SHP77 (cell line): ENCODE data around the gene PUM2.
"Not testable (repeated sequence)": the region's sequence is repeated elsewhere in the genome, so short reads cannot be mapped to it uniquely, and the experiment has no call there.

Experiments
- DNase-seq, 2 experiments: peaks; one replicate each; lab custom pipeline; 2025; lab: John Stamatoyannopoulos, UW

PUM2 gene, protein sequence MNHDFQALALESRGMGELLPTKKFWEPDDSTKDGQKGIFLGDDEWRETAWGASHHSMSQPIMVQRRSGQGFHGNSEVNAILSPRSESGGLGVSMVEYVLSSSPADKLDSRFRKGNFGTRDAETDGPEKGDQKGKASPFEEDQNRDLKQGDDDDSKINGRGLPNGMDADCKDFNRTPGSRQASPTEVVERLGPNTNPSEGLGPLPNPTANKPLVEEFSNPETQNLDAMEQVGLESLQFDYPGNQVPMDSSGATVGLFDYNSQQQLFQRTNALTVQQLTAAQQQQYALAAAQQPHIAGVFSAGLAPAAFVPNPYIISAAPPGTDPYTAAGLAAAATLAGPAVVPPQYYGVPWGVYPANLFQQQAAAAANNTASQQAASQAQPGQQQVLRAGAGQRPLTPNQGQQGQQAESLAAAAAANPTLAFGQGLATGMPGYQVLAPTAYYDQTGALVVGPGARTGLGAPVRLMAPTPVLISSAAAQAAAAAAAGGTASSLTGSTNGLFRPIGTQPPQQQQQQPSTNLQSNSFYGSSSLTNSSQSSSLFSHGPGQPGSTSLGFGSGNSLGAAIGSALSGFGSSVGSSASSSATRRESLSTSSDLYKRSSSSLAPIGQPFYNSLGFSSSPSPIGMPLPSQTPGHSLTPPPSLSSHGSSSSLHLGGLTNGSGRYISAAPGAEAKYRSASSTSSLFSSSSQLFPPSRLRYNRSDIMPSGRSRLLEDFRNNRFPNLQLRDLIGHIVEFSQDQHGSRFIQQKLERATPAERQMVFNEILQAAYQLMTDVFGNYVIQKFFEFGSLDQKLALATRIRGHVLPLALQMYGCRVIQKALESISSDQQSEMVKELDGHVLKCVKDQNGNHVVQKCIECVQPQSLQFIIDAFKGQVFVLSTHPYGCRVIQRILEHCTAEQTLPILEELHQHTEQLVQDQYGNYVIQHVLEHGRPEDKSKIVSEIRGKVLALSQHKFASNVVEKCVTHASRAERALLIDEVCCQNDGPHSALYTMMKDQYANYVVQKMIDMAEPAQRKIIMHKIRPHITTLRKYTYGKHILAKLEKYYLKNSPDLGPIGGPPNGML

DNA sequence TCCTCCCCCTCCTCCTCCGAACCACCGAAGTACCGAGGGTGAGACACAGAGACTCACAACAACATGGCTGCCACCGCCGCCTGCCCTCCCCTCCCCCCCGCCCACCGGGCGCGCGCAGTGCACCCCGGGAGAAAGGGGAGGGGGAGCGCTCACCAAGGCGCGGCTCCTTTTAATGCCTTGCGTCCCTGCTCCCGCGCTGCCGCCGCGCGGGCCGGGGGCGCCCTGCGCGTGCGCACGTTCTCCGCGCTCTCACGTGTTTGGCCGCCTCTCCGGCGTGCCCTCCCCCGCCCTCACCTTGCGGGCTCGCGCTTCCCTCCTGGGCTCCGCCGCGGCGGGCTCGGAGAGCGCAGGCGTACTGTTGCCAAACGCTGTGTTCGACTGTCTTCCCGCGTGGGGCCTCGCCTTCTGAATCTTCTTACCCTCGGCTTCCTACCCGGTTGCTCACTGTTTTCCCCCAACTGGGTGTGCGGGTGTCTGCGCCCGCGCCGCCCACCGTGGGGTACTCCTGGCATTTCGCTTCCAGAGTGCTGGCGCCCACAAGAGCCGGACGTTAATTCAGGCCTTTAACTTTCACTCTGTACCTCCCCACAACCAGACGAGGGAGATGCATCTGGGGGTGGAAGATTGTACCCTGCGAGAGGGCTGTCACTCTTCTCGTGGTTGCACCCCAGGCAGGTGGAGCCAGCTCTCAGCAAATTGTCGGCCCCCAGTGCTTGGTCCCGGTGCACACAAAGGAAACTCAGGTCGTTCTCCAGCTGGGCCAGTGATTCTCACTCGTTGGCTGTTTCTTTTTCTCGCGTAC, at the start of gene PUM2:
Gene PUM2 (minus strand): TSS at position 92 of the 802 bp plus-strand sequence. CDS start 23,484 bp downstream, outside the sequence.
- peak; percentile 94 to 96 for DNase-seq

DNA sequence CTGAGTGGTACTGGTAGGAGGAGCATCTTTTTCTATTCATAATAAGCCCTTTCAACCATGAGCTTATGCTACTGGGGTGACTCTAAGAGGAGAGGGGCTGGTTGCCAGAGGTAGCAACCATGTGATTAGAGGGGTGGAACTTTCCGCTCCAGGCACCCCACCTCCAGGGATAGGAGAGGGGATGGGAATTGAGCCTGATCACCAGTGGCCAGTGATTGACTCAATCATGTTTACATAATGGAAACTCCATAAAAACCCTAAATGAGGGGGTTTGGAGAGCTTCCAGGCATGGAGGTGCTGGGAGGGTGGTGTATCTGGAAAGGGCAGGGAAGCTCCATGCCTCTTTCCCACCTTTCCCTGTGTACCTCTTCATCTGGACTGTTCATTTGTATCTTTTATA, 49.7 kb upstream of the PUM2 start:
- DNase-seq = no peak

DNA sequence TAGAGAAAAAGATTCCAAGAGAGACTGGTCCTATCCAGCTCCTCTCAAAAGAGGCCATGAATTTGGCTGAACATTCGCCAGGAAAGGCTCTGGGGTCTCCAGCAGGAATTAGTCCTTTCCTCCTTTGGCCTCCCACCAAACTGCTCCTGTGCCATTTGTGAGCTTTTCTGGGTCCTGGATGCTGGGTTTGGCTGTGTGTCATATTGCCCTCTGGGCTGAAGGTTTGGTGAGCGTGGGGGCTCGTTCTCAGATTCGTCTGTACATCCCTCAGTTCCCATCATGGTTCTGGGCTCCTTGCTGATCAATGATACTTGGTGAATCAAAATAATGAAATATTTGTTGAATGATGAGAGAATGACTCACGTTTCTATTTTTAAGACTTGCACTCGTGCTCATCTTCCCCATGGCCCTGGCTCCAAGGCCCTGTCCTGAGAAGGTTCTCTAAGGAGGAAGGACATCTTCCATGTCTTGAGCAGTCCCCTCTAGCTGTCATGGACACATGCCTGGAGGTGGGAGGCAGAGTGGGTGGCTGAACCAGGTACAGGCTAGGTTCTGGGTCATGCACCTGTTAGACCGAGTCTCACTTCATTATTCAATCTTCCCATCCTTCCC, 48.4 kb upstream of the PUM2 start:
- no peak for DNase-seq

DNA sequence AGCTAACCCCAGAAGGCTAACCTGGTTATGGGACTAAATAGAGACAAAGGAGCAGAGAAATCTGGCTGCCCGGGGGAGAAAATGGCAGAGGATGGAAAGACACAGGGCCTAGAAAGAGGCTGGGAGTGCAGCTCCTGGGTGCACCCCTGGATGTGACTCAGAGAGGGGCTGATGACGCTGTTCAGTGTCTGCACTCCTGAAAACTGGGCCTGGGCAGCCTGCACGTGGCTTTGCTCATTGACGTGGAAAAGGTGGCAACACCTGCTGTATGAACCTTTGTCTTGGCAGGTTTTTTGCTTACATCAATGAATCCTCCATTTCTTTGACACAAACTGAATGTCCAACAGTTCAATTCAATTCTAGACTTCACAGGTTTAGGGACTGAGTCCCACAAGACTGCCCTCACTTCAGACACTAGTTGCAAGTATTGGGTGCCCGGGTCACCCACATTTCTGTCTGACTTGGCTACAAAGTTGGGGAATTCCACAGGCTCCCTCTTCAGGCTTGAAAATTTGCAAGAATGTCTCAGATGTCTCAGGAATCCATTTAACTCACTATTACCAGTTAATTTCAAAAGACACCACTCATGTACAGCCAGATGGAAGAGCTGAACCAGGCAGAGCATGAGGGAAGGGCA, 47.3 kb upstream of the PUM2 start:
- no peak for DNase-seq

DNA sequence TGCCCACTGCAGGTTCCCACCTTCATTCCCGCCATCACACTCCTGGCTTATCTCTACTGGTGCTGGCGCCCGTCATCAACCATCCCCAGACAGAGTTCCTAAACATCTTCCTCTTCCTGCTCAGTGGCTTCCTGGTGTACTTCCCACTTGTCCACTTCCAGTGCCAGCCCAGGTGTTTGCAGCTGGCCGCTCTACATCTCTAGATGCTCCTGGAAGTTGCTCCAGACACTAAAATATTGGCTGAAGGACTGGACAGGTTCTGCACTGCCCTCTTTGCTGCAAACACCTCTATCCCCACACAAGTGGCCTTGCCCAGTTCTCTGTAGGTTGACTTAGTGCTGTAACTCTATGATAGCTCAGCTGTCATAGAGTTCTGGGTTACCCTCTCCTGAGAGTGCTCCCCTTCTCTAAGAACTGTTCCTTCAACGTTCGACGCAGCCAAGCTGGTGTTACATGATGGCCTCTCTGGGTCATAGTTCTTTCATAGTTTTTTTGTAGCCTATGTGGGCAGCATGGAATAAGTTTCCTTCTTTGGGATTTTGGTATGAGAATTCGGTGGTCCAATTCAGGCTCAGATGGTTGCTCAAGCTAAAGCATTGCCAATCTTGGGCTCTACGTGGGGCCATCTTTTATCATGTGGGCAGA, 45.8 kb upstream of the PUM2 start:
- no peak for DNase-seq

DNA sequence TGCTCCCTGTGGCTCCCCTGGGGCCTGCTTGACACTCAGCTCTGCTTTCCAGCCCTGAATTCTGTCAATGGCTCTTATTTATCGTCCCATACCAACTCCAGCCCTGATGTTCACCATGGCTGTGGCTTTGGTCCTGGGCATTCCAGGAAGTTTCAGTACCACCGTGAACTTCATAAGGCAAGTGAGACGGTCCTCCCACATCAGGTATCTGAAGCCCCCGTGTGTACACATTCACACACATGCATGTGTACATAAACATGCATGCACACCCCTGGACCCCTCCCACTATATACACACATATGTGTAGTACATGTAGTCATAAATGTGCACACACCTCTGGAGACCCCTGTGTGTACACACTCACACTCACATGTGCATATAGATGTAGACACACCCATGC, 43.3 kb upstream of the PUM2 start:
- no peak for DNase-seq

DNA sequence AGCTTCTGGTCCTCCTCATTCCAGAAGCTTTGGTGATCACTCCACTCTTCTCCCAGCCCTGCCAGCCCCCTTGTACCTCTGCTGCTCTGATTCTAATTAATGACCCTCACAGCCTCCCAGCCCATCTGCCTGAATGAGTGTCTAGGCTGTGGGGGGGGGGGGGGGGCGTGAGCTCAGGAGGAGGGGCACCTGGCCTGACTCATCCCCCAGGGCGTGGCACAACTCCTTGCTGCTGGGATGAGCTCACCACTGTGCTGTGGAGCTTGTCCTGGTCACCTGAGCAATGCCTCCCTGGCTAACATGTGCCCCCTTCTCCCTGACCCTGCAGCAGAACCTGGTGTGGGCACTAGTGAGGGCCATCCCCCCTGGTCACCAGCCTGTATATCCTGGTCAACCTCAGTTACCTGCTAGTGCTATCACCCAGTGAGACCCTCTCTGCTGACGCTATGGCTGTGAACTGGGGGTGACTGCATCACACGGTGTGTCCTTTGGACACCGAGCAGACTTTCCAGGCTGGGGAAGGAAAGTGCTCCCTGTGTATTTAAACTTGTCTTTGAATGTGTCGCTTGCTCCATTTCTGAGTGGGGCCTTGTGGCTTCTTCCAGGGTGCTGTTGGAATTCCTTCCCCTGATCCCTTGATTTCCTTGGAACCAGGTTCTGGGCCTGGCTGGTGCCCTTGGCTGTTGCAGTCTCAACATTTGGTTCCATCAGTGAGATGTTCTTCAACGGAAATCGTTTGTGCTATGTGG, 41.5 kb upstream of the PUM2 start:
- no peak for DNase-seq

DNA sequence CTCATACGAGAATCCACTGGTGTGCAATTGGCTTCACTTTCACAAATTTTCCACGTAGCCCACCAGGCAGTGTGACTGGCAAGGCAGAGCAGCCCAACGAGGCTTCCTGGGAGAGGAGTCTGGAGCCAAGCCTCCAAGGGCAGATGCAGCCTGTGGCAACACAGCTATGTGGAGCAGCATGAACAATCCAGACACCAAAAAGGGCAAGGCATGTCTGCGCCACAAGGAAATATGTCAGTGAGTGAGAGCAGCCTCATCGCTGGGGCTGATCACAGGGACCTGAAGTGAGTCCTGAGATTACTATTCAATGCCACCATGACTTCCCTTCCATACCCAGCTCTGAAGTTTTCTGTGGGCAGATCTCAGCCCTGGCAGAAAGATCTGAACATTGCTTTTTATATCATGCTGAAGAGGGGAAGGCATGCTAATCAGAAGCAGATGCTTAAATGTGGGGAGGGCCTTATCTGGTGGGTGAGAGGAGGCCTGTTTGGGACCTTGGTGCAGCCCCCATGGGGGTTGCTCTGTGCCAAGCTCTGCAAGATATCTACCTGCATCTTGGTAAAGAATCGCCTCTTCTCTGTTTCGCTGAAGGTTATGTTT, 40.0 kb upstream of the PUM2 start:
- no peak for DNase-seq

DNA sequence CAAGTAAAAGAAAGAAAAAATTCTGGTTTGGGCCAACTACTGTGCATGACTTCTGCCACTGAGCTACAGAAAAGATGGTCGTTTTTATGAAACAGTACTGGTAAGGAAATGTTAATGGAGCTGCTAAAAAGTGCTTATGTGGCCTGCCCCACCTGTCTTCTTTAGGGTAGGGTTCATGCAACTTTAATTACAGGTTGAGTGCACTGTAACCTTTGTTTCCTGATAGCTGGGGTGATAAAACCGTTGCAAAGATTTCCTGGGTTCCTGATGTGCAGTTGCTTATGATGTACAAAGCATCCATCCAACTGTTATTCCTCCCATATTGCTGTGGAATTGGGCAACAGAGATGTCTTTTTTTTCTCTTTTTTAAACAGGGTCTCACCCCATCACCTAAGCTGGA, 34.3 kb upstream of the PUM2 start:
- DNase-seq = no peak

DNA sequence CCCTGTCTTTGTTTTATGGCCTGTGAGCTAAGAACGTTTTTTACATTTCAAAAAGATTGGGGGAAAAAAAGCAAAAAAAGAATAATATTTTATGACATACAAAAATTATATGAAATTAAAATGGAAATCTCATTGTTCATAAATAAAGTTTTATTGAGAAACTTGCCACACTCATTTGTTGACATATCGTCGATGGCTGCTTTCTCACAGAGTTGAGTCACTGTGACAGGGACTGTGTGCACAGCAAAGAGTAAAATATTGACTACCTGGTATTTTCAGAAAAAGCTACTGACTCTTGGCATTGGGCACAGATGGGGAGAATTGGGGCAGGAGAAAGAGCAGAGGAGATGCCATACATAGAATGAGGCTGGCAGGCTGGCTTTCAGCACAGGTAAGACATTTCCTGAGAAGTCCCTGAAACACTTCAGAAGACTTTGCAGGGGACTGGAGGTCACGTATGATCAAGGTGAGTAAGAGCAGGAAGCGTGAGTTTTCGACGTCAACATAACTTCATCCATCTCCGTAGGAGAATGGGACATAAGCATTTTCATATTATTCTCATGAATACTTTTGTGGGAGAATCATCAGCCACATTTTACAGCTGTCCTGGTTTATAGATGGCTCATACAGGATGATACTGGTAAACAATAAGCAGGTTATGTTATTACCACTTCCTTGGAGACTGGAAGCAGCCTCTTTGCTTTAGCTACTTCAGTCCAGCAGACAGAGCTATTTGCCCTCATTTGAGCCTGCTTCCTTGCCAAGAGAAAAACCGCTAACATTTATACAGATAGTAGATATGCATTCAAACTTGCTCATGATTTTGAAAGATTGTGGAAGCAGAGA, 32.5 kb upstream of the PUM2 start:
- no peak for DNase-seq

DNA sequence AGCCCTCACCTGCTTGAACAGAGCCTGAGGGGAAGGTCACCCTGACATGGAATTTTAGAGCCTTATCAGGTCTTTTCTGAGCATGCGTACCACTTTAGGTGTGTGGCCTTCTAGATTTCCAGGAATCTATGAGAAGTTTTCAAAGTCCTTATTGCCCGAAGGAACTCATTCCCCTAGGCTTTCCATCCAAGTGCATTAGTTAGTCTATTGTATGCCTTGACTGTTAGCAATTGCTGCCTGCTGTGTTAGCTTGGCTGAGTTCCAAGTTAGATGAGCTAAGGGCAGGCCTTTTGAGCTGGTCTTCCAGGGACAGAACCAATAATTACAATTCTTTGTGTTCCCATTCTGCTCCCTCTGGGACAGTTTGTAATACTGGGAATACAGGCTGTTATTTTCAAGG, 30.8 kb upstream of the PUM2 start:
- DNase-seq = peak; percentile 64 to 78

DNA sequence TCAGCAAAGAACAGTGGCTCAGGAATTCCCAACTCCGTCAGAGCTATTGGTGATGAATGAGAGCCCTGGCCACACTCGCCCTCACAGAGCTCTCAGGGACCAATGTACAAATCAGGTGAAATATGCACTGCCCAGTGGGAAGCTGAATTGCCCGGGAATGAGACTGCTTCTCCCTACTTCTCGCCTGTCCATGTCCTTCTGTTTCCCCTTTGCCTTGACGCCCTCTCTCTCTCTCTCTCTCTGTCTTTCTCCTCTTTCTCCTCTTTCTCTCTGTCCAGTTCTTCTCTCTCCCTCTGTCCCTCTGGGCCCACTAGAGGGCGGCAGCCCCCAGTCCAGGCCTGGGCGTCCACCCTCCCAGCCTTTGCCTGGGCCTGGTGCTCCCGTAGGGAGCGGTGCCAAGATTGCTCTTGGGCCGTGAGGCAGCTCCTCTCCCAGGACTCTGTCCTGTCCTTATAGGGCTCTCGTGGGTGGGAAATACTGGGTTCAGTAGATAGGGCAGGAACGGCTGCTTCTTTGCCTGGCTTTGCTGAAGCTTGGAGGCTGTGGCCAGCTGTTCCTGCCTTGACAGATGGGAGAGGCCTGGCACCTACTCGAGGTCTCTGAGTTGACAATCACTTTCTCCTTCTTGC, 28.4 kb upstream of the PUM2 start:
- DNase-seq = peak; percentile 62 to 83

DNA sequence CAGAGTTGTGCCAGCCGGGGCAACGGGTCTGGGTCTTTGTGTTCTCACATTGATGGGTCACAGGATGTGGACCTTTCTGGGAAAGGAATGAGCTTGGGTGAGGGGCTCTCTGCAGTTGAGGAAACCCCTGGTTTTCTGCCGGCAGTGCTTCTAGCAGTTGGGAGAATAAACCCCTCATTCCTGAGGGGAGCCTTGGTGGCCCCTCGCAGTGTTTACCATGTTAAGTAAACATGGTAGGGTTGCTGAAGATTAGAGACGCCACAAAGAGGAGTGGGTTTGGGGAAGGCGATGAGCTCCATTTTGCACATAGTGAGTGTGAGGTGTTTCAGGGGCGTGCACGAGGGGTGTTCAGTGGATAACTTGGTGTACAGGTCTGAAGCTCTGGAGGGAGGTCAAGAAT, 27.7 kb upstream of the PUM2 start:
- DNase-seq = no peak

DNA sequence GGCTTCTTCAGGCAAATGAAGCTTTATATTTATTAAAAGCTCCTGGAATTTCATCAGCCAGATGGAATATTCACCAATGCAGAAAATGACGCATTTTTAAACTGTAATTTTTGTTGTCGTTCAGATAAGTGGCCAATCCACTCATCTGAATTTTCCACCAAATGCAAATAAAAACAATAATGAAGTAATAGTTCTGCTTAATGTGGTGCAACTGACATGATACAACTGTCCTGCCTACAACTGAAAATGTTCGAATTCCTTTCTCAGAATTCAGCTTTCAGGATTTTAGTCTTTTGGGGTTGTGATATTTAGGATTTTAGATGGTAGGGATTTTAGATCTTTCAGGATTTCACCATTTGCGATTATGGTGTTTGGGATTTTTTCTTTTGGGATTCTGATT, 27.1 kb upstream of the PUM2 start:
- no peak for DNase-seq

DNA sequence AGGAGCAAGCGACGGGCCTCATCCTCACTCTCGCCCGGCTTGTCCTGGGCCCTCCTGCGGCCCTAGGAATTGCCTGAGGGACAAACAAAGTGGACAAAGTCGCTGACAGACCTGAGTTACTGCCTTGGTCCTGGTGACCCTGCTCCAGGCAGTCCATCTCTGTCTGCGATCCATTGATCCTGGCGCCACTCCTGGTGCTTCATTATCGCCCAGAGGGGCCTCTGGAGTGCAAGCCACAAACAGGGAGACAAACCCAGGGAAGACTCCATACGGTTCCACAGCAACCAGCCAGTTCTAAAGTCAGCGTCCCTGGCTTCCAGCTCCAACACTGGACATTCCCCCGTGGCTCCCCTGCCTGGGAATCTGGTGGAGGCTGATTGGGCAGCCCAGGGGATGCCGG, 24.3 kb upstream of the PUM2 start:
- DNase-seq = not testable (repeated sequence)

DNA sequence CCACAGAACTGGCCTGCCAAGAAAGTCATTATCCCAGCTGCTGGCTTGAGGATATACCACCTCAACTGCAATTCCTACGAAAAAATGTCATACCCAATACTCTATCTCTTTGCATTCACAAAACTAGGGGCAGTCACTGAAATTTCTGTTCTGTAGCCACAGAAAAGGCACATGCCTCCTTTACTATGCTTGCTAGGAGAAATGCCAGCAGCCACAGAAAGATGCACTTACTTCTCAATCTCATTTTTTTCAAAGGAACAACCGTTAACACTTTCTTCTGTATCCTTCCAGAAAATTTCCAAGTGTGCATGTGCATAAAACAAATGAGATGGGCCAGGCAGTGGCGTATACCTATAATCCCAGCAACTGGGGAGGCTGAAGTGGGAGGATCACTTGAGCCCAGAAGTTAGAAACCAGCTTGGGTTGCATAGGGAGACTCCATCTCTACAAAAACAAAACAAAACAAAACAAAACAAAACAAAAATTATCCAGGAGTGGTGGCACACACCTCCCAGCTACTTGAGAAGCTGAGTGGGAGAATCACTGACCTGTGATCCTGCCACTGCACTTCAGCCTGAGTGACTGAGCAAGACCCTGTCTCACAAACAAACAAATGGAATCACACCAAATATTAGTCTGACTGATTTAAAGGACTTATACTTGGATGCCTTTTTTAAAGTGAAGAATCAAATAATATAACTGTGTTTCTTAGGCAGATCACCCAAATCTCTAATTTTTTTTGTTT, 22.4 kb upstream of the PUM2 start:
- DNase-seq = no peak
